NCI-H1436 (cell line): ENCODE data around the gene TMEM151B.
A peak's percentile ranks its signal among the peaks of the same experiment; 100 is the strongest.

Experiments
- DNase-seq: peaks from one replicate; lab custom pipeline; 2025; lab: John Stamatoyannopoulos, UW

Gene TMEM151B

GRCh38 chr6:44250718-44251123, 19.5 kb upstream of the TMEM151B start:
- no peak for DNase-seq

GRCh38 chr6:44251576-44252524, 18.4 kb upstream of the TMEM151B start:
- DNase-seq = no peak

DNA sequence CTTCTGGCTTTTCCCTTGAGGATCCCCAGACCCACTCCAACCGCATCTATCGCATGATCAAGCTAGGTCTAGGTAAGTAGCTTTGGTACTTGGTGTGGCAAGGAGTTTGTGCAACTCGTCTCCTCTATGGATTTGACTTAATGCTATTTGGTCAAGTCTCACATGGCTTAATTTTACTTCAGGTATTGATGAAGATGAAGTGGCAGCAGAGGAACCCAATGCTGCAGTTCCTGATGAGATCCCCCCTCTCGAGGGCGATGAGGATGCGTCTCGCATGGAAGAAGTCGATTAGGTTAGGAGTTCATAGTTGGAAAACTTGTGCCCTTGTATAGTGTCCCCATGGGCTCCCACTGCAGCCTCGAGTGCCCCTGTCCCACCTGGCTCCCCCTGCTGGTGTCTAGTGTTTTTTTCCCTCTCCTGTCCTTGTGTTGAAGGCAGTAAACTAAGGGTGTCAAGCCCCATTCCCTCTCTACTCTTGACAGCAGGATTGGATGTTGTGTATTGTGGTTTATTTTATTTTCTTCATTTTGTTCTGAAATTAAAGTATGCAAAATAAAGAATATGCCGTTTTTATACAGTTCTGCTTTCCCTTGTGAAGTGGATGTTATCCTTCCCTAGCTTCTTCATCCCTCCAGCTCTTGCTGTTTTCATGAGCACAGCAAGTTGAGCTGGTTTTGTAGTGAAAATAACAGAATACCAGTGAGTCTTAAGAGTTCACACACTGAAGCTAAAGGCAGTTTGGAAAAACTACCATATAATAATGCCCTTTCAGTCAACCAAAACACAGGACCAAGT, 16.7 kb upstream of the TMEM151B start:
- DNase-seq = peak; percentile 44

GRCh38 chr6:44254191-44255104, 15.8 kb upstream of the TMEM151B start:
- DNase-seq = no peak

- DNase-seq = no peak
Measured at GRCh38 chr6:44255105-44255808, 15.0 kb upstream of the TMEM151B start.

DNA sequence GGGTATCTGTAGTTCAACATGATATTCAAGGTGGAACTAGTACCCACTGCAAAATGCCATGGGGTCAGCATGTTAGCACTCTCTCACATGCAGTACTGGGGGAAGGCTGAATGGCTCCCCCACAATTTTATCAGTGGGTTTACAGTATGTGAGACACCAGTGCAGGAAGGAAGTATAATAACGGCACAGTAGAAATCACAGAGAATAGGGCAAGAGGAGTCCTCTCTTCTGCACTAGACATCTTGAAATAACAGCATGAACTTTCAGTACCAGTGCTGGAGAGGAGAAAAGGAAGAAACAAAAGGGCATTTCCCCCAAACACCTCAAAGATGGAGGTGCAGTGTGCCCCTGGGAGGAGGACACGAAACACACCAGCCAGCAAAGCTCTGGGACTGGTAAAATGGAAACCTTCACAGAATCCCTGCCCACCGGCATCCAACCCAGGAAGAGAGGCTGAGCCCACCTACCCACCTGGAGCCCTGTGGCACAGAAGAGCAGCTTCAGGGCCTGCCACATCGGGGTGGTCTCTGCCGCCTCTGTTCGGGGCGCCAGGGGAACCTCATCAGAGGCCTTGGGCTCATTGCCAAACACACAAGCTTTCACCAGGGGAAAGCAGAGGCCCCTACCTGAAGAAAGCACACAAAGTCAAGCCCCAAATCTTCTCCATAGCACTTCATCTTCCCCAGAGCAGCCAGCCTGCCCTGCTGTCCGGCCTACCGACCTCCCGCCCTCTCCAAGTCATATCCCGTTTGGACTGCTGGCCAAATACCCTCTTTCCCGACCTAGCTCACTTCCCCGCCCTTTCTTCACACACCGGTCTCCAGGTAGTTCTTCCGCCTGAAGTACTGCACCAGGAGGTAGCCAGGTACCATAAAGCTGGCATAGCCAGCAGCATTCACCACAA, 14.1 kb upstream of the TMEM151B start:
- DNase-seq = no peak

DNA sequence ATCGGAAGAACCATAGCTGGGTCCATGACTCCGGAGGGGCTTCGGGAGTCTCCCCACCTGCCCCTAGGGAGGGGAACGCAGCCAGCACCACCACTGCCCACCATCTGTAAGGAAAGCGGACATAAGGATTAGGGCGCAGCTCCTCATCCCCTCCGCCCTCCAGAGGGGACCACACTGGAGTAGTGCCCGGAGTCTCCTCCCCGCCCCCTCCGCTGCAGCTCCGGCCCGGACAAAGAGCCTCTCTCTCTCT, 13.6 kb upstream of the TMEM151B start:
- DNase-seq = no peak

GRCh38 chr6:44257025-44257752, 13.1 kb upstream of the TMEM151B start, which contains the start of gene SLC35B2:
TSS of gene SLC35B2 (minus strand) at chr6:44257528. CDS start at chr6:44257410, 118 bp downstream.
- peak; percentile 67 for DNase-seq

GRCh38 chr6:44257753-44258324, 12.4 kb upstream of the TMEM151B start:
- no peak for DNase-seq

- DNase-seq = no peak
Measured at GRCh38 chr6:44258325-44258863, 11.9 kb upstream of the TMEM151B start.

GRCh38 chr6:44258921-44259320, 11.3 kb upstream of the TMEM151B start:
- no peak for DNase-seq

DNA sequence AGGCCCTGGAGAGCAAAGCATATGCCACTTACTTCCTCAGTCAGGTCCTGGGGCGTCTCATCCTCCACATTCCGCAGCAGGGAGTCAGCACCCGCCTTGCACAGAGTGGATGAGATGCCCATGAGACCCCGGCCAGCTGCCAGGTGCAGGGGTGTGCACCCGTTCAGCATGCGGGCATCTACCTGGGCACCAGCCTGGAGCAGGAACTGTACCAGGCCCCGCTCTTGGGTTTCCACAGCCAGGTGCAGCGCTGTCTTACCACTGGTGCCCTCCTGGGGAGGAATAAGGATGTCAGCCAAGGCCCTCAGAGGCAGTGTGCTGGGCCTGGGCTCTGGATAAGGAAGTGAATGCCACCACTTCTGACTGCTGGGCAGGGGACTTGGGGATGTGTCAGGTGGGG, 10.2 kb upstream of the TMEM151B start:
- DNase-seq = no peak

DNA sequence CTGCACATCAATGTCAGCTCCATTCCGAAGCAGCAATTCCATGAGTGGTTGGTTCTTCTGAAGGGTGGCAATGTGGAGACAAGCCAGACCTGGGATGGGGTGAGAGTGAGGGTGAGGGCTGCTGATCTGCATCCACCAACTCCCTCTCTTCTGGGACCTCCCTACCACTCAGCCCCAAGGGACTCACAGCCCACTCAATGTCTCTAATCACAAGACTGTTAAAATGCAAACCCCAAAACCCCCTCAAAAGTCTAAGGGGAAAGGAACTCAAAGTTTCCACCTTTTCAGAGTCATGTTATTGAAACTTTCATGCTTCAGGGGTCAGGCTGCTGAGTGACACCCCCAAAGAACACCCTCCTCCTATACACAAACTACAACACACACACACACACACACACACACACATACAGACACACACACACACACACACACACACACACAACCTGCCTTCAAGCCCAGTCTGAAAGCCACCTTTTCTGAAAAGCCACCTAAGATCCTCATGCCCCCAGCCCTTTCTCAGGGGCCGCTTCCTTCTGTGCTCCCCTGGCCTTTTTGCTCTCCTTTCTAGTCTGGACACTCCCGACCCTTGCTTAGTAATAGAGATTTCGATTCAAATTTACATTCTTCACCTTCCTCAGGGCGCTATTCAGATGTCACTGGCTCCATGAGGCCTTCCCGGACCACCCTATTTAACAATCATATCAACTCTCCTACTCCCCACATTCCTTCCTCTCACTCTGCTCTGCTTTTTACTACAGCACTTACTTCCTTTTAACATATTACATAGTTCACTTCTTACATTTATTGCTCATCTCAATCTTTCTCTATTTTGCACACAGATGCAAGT, 9.6 kb upstream of the TMEM151B start:
- no peak for DNase-seq

- no peak for DNase-seq
Measured at GRCh38 chr6:44261581-44261980, 8.7 kb upstream of the TMEM151B start.

GRCh38 chr6:44262467-44263353, 7.5 kb upstream of the TMEM151B start:
- no peak for DNase-seq

DNA sequence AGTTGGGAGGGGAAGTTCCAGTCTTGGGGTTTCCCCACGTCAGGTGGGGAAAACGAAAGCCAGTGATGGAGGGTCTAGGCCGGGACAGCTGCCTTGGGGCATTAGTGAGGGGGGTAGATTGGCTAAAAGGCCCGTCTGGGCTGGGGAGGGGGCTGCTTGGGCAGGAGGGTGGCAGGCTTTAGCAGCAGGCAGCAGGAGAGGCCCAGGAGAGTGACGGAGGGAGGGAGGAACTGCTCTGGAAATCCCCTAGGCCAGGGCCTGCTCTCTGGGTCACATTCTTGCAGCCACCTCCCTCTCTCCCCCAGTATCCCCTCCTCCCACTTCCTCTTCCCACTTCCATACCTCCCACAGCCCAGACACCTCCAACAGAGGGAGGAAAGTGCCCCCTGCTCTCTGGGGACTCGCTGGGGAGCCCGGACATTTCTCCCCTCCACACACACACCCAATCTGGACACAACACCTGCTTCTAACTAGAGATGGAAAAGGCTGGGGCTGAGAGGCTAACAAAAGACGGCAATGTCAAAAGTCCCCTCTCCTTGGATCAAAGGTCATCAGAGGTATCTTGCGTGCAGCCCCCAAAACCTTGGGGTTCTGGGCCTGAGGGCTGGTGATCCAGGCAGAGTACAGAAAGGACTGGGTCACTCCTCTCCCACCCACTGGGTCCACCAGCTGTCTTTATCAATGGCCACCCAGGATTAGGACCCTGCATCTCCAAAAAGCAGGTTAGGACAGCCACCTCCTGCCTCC, 6.7 kb upstream of the TMEM151B start:
- no peak for DNase-seq
